GM12874 (cell line): ENCODE data around the gene CATSPERD.

Source experiments
- TF ChIP-seq, protein P1 (sequence below): IDR thresholded peaks from 2 replicates; pipeline ENCODE4 v1.5.1; 2011; ENCODE audit warnings: low read depth, mild to moderate bottlenecking, control low read depth, low read length, moderate library complexity; ENCODE audit not compliant: insufficient read depth

Gene CATSPERD

GRCh38 chr19:5697890-5698634, 22.4 kb upstream of the CATSPERD start:
- TF ChIP-seq, protein P1, sequence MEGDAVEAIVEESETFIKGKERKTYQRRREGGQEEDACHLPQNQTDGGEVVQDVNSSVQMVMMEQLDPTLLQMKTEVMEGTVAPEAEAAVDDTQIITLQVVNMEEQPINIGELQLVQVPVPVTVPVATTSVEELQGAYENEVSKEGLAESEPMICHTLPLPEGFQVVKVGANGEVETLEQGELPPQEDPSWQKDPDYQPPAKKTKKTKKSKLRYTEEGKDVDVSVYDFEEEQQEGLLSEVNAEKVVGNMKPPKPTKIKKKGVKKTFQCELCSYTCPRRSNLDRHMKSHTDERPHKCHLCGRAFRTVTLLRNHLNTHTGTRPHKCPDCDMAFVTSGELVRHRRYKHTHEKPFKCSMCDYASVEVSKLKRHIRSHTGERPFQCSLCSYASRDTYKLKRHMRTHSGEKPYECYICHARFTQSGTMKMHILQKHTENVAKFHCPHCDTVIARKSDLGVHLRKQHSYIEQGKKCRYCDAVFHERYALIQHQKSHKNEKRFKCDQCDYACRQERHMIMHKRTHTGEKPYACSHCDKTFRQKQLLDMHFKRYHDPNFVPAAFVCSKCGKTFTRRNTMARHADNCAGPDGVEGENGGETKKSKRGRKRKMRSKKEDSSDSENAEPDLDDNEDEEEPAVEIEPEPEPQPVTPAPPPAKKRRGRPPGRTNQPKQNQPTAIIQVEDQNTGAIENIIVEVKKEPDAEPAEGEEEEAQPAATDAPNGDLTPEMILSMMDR, result no peak

DNA sequence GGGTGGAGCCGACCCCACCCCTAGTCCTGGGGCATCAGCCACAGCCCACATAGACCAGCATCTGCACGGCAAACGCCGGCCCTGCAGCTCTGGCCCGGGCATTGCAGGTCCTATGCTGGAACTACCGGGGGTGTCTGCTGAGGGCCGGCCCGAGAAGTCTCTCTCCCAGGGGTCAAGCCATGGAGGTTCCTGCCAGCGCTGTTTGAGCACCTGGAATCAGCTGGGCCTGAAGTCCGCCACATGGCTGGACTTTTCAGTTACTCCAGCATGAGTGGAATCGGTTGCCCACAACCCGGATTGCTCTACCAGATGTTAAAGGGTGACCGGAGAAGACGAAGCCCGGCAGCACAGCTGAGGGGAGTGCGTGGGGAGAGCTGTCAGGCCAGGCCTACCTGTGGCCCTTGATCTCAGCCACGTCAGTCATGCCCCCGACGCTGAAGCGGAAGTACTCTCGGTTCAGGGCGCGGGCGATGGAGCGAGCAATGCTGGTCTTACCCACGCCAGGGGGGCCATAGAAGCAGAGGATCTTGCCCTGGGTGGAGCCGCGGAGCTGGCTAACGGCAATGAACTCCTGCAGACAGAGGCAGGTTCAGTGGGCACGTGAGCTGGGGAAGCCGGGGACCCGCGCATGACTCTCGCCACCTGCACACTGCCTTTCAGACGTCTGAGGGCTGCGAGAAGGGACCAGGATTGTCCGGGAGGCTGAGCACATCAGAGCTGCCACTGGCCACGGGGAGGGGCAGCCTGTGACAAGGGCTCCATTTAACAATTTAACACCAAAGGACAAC, 21.6 kb upstream of the CATSPERD start:
- TF ChIP-seq, protein P1, result no peak

GRCh38 chr19:5700455-5701092, 19.9 kb upstream of the CATSPERD start:
- TF ChIP-seq, protein P1, result no peak

- TF ChIP-seq, protein P1, result no peak
Measured at GRCh38 chr19:5703819-5704818, 16.3 kb upstream of the CATSPERD start.

- TF ChIP-seq, protein P1, result no peak
Measured at GRCh38 chr19:5705552-5705951, 14.9 kb upstream of the CATSPERD start.

GRCh38 chr19:5706876-5707573, 13.4 kb upstream of the CATSPERD start:
- TF ChIP-seq, protein P1, result no peak
